H1 (cell line): ENCODE measurements around the gene CRYM. TPM values are rescaled to one million over a fixed set of nuclear protein-coding genes. Genes with fewer than 3 reads are reported as not detected.

Source experiments
- CTCF ChIA-PET: fragments of 300-600 bp; sonication (Branson Sonifier 250); formaldehyde crosslinking; loops from one replicate; lab custom pipeline; 2021; ENCODE audit not compliant: partially characterized antibody; lab: Charles Lee
- POLR2A ChIA-PET: fragments of 300-600 bp; sonication (Branson Sonifier 250); formaldehyde crosslinking; loops from one replicate; lab custom pipeline; 2021; ENCODE audit warnings: inconsistent platforms; ENCODE audit not compliant: partially characterized antibody; lab: Charles Lee
- DNase-seq, 2 experiments: peaks; one replicate each; pipeline versions ENCODE4 v3.0.0 to v3.0.0-alpha.2; 2010 to 2022; ENCODE audit warnings: low spot score in 2 of 2, low read depth in 1 of 2, mixed read lengths in 1 of 2
- FAIRE-seq: peaks from 2 replicates; lab custom pipeline; 2011; peaks lifted over from hg19 to GRCh38; lab: Jason Lieb, UNC
- H2AFZ ChIP-seq: 2 replicates; pipeline ENCODE4 v1.8.1; 2012; ENCODE audit warnings: low read length, inconsistent platforms
- H2AK5ac ChIP-seq: 2 replicates; pipeline ENCODE4 v1.6.1; 2013; ENCODE audit warnings: low read depth, low read length
- H2BK120ac ChIP-seq: replicated peaks from 2 replicates; pipeline ENCODE3; 2013; ENCODE audit warnings: low read depth, low read length, inconsistent platforms
- H2BK12ac ChIP-seq: 2 replicates; pipeline ENCODE4 v1.6.1; 2013; ENCODE audit warnings: low read depth, low read length
- H2BK15ac ChIP-seq: 2 replicates; pipeline ENCODE4 v1.6.1; 2013; ENCODE audit warnings: low read length
- H2BK20ac ChIP-seq: 2 replicates; pipeline ENCODE4 v1.6.1; 2013; ENCODE audit warnings: low read length
- H2BK5ac ChIP-seq: 2 replicates; pipeline ENCODE4 v1.6.1; 2013; ENCODE audit warnings: low read depth, low read length
- H3K14ac ChIP-seq: 2 replicates; pipeline ENCODE4 v1.6.1; 2013; ENCODE audit warnings: inconsistent platforms; ENCODE audit not compliant: insufficient read length
- H3K18ac ChIP-seq: 2 replicates; pipeline ENCODE4 v1.6.1; 2013; ENCODE audit warnings: low read length; ENCODE audit errors: extremely low read depth
- H3K23ac ChIP-seq: 2 replicates; pipeline ENCODE4 v1.6.1; 2013; ENCODE audit warnings: inconsistent platforms; ENCODE audit not compliant: insufficient read length
- H3K23me2 ChIP-seq: 2 replicates; pipeline ENCODE4 v1.6.1; 2013; ENCODE audit warnings: low read depth, low read length
- H3K27ac ChIP-seq: 2 replicates; pipeline ENCODE4 v1.6.1; 2011; ENCODE audit warnings: low read depth, low read length, inconsistent platforms
- H3K27me3 ChIP-seq, 4 experiments: replicated peaks in 1 of 4; 1 replicate in 1 of 4; 2 replicates in 3 of 4; pipeline versions ENCODE4 v1.6.1 to v1.8.1; 2011 to 2013; ENCODE audit warnings: low read length in 3 of 4, mild to moderate bottlenecking in 3 of 4, inconsistent platforms in 2 of 4, mixed read lengths in 2 of 4, moderate library complexity in 1 of 4; ENCODE audit not compliant: control insufficient read depth in 3 of 4, insufficient read depth in 3 of 4; ENCODE audit errors: extremely low read depth in 1 of 4
- H3K36me3 ChIP-seq, 4 experiments: 2 replicates each; pipeline versions ENCODE4 v1.6.1 to v1.8.1; 2011 to 2013; ENCODE audit warnings: mild to moderate bottlenecking in 4 of 4, low read length in 3 of 4, moderate library complexity in 2 of 4, control low read depth in 1 of 4, inconsistent platforms in 1 of 4; ENCODE audit not compliant: insufficient read depth in 4 of 4, control insufficient read depth in 2 of 4
- H3K4ac ChIP-seq: replicated peaks from 2 replicates; pipeline ENCODE3; 2013; ENCODE audit warnings: low read length, low read depth, mixed read lengths, inconsistent platforms; ENCODE audit not compliant: insufficient read length
- H3K4me1 ChIP-seq, 4 experiments: replicated peaks in 1 of 4; 1 replicate in 1 of 4; 2 replicates in 3 of 4; pipeline versions ENCODE4 v1.6.1 to v1.8.1; 2011 to 2013; ENCODE audit warnings: low read length in 3 of 4, inconsistent platforms in 2 of 4, mixed read lengths in 1 of 4; ENCODE audit not compliant: insufficient read depth in 4 of 4, control insufficient read depth in 3 of 4
- H3K4me2 ChIP-seq, 2 experiments: 2 replicates each; pipeline versions ENCODE4 v1.6.1 to v1.8.1; 2011 to 2013; ENCODE audit warnings: low read depth in 2 of 2, low read length in 2 of 2, control low read depth in 1 of 2, inconsistent platforms in 1 of 2, mild to moderate bottlenecking in 1 of 2; ENCODE audit not compliant: insufficient read depth in 1 of 2
- H3K4me3 ChIP-seq, 4 experiments: fragments of 200-600, 300-600 bp in 1 of 4; sonication (generic), shearing (Covaris generic), sonication (Bioruptor Twin) in 1 of 4; 2 replicates each; pipeline versions ENCODE4 v1.5.1 to v1.8.1; 2011 to 2016; ENCODE audit warnings: low read length in 4 of 4, low read depth in 3 of 4, control low read depth in 2 of 4, inconsistent platforms in 2 of 4, mild to moderate bottlenecking in 2 of 4, mixed read lengths in 1 of 4, moderate library complexity in 1 of 4; ENCODE audit not compliant: insufficient read depth in 2 of 4; ENCODE audit errors: extremely low read depth in 1 of 4
- H3K56ac ChIP-seq: replicated peaks from 2 replicates; pipeline ENCODE3; 2013; ENCODE audit warnings: low read depth, mild to moderate bottlenecking, mixed read lengths, low read length, inconsistent platforms; ENCODE audit not compliant: insufficient read length
- H3K79me1 ChIP-seq: 2 replicates; pipeline ENCODE4 v1.6.1; 2013; ENCODE audit warnings: low read depth, low read length, control low read depth
- H3K79me2 ChIP-seq, 2 experiments: 2 replicates each; pipeline versions ENCODE4 v1.6.1 to v1.8.1; 2012 to 2013; ENCODE audit warnings: low read length in 2 of 2, mild to moderate bottlenecking in 2 of 2, inconsistent platforms in 1 of 2; ENCODE audit not compliant: insufficient read depth in 2 of 2, control insufficient read depth in 1 of 2
- H3K9ac ChIP-seq, 4 experiments: replicated peaks in 1 of 4; 1 replicate in 1 of 4; 2 replicates in 3 of 4; pipeline versions ENCODE4 v1.6.1 to v1.8.1; 2011 to 2013; ENCODE audit warnings: low read depth in 3 of 4, low read length in 3 of 4, control low read depth in 2 of 4, mild to moderate bottlenecking in 2 of 4, moderate library complexity in 2 of 4, inconsistent platforms in 1 of 4; ENCODE audit errors: extremely low read depth in 1 of 4
- H3K9me3 ChIP-seq, 2 experiments: 2 replicates each; pipeline versions ENCODE4 v1.6.1 to v1.8.1; 2012 to 2013; ENCODE audit warnings: mild to moderate bottlenecking in 2 of 2, moderate library complexity in 2 of 2, control low read depth in 1 of 2, inconsistent platforms in 1 of 2, low read depth in 1 of 2, low read length in 1 of 2, mixed read lengths in 1 of 2; ENCODE audit not compliant: insufficient read depth in 2 of 2
- H4K20me1 ChIP-seq, 2 experiments: replicated peaks in 1 of 2; 2 replicates each; pipeline versions ENCODE3 to v1.8.1; 2011 to 2013; ENCODE audit warnings: inconsistent platforms in 2 of 2, low read length in 2 of 2, mild to moderate bottlenecking in 1 of 2; ENCODE audit not compliant: insufficient read depth in 2 of 2, control insufficient read depth in 1 of 2
- H4K5ac ChIP-seq: 2 replicates; pipeline ENCODE4 v1.6.1; 2013; ENCODE audit warnings: low read length, low read depth, mixed read lengths, inconsistent platforms; ENCODE audit not compliant: insufficient read length
- H4K8ac ChIP-seq: 2 replicates; pipeline ENCODE4 v1.8.0; 2013; ENCODE audit warnings: mild to moderate bottlenecking, moderate library complexity, low read length, inconsistent platforms; ENCODE audit not compliant: insufficient read depth; ENCODE audit errors: extremely low read depth
- H4K91ac ChIP-seq: replicated peaks from 2 replicates; pipeline ENCODE3; 2013; ENCODE audit warnings: low read length, mixed read lengths, inconsistent platforms; ENCODE audit not compliant: insufficient read length
- MAX ChIP-seq: IDR thresholded peaks from 2 replicates; pipeline ENCODE4 v1.6.1; 2012; ENCODE audit warnings: inconsistent platforms
- WGBS, 2 experiments: shearing (Covaris generic) in 1 of 2; methylation state at CpG; one replicate each; pipeline versions ENCODE4 v1.1.6 to v1.1.7; 2013 to 2015; ENCODE audit warnings: low lambda C conversion rate in 2 of 2, mixed read lengths in 2 of 2, inconsistent platforms in 1 of 2, low coverage in 1 of 2, missing lambda C conversion rate in 1 of 2; ENCODE audit not compliant: insufficient replicate concordance in 2 of 2, insufficient coverage in 1 of 2, insufficient read length in 1 of 2; ENCODE audit errors: extremely low coverage in 1 of 2, missing lambda C conversion rate in 1 of 2; 5-methylcytosine and 5-hydroxymethylcytosine counted together
- polyA plus RNA-seq, 7 experiments: library from polyadenylated mRNA; depleted of rRNA in 3 of 7; stranded (reverse) in 5 of 7; unstranded in 2 of 7; fragments of >200 nt in 5 of 7; fragments of 200-250 nt in 2 of 7; gene quantifications; 1 replicate in 5 of 7; 2 replicates in 1 of 7; 4 replicates in 1 of 7; pipeline versions ENCODE4 v1.2.1 to v1.2.3, GENCODE V29; 2011 to 2013; ENCODE audit warnings: missing spikeins in 2 of 7, mixed read lengths in 2 of 7
- total RNA-seq: library from RNA; stranded (reverse); fragmentation: NEBNext Ultra II Directional; extraction: Animal tissue kit (Norgen Biotek cat#: 25700); gene quantifications from 2 replicates; pipeline ENCODE4 v1.2.1, GENCODE V29; 2021

The CRYM gene
- total and polyA plus RNA-seq, 2 of the 8 experiments (the other 6 are each of a cell fraction or from before 2014, with no cell fraction given) = 12.9 to 40.4 TPM

DNA sequence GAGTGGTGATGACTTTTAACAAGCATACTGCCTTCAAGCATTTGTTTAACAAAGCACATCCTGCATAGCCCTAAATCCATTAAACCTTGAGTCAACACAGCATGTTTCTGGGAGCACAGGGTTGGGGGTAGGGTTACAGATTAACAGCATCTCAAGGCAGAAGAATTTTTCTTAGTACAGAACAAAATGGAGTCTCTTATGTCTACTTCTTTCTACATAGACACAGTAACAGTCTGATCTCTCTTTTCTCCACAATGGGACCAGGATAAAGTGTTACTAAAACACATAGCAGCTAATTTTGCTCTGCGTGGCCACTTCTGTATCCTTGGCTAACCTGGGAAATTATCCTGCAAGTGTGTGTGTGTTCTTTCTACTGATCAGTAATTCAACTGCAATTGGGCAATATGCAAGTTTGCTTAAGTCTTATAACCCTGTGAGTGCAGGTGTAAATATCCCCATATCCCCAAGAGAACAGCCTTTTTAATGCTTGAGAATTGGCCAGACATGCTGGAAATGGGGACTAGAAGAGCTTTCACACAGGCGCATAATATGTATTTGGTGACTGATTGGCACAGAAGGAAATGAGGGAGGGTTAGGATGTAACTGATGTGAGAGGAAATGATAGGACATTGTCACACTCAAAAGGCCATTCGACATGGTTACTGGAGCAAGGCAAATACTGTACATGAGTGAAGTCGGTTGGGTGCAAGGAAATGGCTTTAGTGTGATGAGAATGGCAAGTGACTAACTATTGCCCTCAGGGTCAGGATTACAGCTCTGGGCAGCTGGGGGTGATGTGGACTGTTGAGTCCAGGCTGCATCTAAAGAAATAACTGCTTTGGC is 55.4 kb downstream of the CRYM start:
- Histone ChIP-seq H3K4me2 (peak overlapping the region; percentile 1 to 5; a peak in 1 of 4 replicates), H2AFZ (peak overlapping the region; percentile 34; the same call in 1 of the 2 replicates), H2BK12ac (no peak overlapping the region; the same call in 1 of the 2 replicates), H3K27me3 (no peaks in the 10 kb centered on the region), H4K20me1 (no peaks in the 10 kb centered on the region), H2BK20ac (no peak overlapping the region), H4K5ac (no peak overlapping the region), H2BK5ac (peak overlapping the region; percentile 0; the same call in 1 of the 2 replicates), H3K23ac (no peak overlapping the region), H3K27ac (no peak overlapping the region), H2AK5ac (no peak overlapping the region), H3K79me2 (no peaks in the 10 kb centered on the region), H4K91ac (peak overlapping the region; percentile 70), H3K14ac (peak overlapping the region; percentile 8), H3K9me3 (no peaks in the 10 kb centered on the region), H3K4ac (no peak overlapping the region), H4K8ac (no peak overlapping the region), H3K56ac (no peak overlapping the region), H3K36me3 (no peaks in the 10 kb centered on the region), H2BK15ac (no peak overlapping the region), H3K18ac (0 out of 2 replicates have a peak overlapping the region, but pooled peaks have one; percentile 1), H3K79me1 (no peaks in the 10 kb centered on the region), H3K4me3 (peak overlapping the region in 1 of 4 experiments; percentile 4; a peak in 1 of 8 replicates), H2BK120ac (no peak overlapping the region), H3K9ac (no peak overlapping the region), H3K4me1 (peaks cover 3 to 15% (median 12%) of the 10 kb centered on the region in 4 experiments; a peak in 6 of 7 replicates), H3K23me2 (no peaks in the 10 kb centered on the region)
- CTCF ChIA-PET = no interaction called here
- no peak for TF ChIP-seq MAX
- 75% methylated on average over 4 of the region's 4 CpGs; no CpG with 5 or more reads in 1 of the 2 experiments for WGBS, 2 experiments
- DNase-seq = no peak
- POLR2A ChIA-PET = interaction anchor here (0.9 kb wide), 1 partner anchor 8 kb away, joined by 3 read pairs; no protein-coding TSS in a partner anchor
- FAIRE-seq = no peak
